DMS53 treated with DMSO at 0.1 percent for 48 hours (cell line): ENCODE measurements around the gene MTM1.

ENCODE experiments used
- DNase-seq: peaks from one replicate; lab custom pipeline; 2025; ENCODE audit not compliant: unreplicated experiment; lab: John Stamatoyannopoulos, UW

Gene MTM1

GRCh38 chrX:150548251-150548650 is 20.2 kb upstream of the MTM1 start:
- no peak for DNase-seq

GRCh38 chrX:150548684-150549083 is 19.7 kb upstream of the MTM1 start:
- no peak for DNase-seq

GRCh38 chrX:150551963-150552362 is 16.5 kb upstream of the MTM1 start:
- no peak for DNase-seq

- DNase-seq, result no peak
These were observed 10.0 kb upstream of the MTM1 start for GRCh38 chrX:150558424-150558823.

GRCh38 chrX:150564838-150565237 is 3.6 kb upstream of the MTM1 start:
- no peak for DNase-seq

- DNase-seq, result no peak
These were observed 2.9 kb upstream of the MTM1 start for GRCh38 chrX:150565551-150565950.

- no peak for DNase-seq
These were observed 1.7 kb upstream of the MTM1 start for GRCh38 chrX:150566734-150567182.

- DNase-seq, result no peak
These were observed 639 bp upstream of the MTM1 start for GRCh38 chrX:150567645-150568319.

GRCh38 chrX:150569155-150569477 is 695 bp downstream of the MTM1 start:
- no peak for DNase-seq

GRCh38 chrX:150570512-150570911 is 2.1 kb downstream of the MTM1 start:
- no peak for DNase-seq

GRCh38 chrX:150572206-150572605 is 3.8 kb downstream of the MTM1 start:
- DNase-seq, result no peak

- DNase-seq, result no peak
These were observed 4.7 kb downstream of the MTM1 start for GRCh38 chrX:150573106-150573505.

GRCh38 chrX:150573702-150574101 is 5.3 kb downstream of the MTM1 start:
- DNase-seq, result no peak

GRCh38 chrX:150574559-150575418 is 6.4 kb downstream of the MTM1 start:
- no peak for DNase-seq

GRCh38 chrX:150575419-150575814 is 7.0 kb downstream of the MTM1 start:
- DNase-seq, result no peak

- DNase-seq, result no peak
These were observed 8.8 kb downstream of the MTM1 start for GRCh38 chrX:150577174-150577573.

GRCh38 chrX:150581093-150581775 is 12.8 kb downstream of the MTM1 start:
- no peak for DNase-seq

GRCh38 chrX:150582338-150582948 is 14.0 kb downstream of the MTM1 start:
- DNase-seq, result no peak

- DNase-seq, result no peak
These were observed 19.4 kb downstream of the MTM1 start for GRCh38 chrX:150587585-150588503.

- DNase-seq, result no peak
These were observed 26.2 kb downstream of the MTM1 start for GRCh38 chrX:150594584-150594983.
